GM18520 (cell line): ENCODE data around the gene TEF.

ENCODE experiments used
- ATAC-seq: cut with Tn5 transposase; IDR thresholded peaks from one replicate; pipeline ENCODE4 v1.9.1; 2021; ENCODE audit not compliant: unreplicated experiment

TEF gene, protein sequence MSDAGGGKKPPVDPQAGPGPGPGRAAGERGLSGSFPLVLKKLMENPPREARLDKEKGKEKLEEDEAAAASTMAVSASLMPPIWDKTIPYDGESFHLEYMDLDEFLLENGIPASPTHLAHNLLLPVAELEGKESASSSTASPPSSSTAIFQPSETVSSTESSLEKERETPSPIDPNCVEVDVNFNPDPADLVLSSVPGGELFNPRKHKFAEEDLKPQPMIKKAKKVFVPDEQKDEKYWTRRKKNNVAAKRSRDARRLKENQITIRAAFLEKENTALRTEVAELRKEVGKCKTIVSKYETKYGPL

DNA sequence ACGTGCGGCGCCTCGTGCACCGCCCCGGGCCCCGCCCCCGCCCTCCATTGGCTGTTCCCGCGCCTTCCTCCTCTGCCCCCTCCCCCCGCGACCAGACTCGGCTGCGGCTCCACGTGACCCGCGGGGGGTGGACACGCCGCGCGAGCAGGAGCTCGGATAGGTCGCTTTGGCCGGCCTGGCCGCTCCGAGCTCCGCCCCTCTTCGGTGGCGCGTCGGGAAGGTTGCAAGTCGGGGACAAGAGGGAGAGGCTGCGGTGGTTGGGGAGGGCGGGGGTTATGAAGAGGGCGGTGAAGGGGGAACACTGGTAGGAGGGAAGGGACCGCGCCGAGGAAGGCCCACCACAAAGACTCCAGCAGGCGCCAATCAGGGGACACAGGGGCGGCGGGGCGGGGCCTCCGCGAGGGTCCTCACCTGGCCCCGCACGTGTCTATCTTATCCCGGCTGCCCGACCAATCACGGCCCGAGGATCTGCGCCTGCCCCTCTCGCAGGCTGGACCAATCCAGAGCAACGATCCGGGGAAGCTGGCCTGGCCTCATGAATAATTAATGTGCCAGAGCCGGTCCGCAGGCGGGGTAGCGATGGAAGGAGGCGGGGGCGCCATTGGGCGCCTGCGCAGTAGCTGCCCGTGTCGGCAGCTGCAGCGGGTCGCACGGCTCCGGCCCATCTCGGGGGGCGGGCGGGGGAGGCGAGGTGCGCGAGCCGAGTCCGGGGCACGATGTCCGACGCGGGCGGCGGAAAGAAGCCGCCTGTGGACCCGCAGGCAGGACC lies at the start of gene TEF:
TSS of gene TEF (plus strand) at position 614 of the 769 bp plus-strand sequence. CDS start at position 717, 103 bp downstream.
- ATAC-seq, result peak; percentile 83

DNA sequence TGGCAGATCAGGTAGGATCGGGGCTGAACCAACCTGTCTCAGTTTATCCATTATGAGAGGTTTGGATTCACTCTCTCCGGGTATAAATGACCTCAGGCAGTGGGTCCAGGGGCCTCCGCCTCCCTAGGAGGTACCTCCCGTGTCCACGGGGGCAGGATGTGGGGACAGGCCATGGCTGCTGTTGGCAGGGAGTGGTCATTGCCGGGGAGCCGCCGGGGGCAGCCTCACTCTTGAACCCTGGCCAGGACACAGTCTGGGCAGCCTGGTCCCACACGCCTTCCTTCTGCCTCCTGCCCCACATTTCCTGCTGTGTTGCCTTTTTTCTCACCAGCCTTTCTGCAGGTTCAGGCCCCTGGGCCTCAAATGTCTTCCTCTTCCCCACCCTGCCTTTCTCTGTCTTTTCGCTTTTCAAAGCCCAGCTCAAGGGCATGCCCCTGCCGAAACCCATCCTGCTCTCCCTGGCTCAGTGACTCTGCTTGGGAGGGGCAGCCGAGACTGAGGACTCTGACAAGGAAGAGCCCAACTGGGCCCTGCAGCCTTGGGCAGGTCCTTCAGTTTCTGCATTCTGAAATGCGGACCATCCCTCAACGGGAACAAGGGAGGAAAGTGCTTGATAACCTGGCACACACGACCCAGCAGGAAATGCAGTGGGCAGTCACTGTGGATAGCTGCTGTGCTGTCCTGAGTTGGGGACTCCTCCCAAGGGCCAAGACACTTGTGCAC lies 49.4 kb upstream of the TEF start:
- no peak for ATAC-seq

DNA sequence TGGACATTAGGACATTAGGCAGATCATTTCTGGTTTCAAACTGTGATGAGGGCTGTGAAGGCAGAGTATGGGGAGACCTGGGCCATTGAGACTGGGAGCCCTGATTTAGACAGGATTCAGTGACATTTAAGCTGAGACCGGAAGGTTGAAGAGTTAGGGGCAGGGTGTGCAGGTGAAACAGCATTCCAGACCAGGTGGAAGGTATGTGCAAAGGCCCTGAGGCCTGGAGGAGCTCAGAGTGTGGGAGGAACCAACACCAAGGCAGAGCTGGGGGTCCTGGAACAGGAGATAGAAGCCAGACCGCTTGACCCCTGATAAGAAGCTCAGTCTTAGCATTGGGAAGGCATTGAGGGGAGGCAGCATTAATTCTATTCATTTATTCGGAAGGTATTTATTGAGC lies 47.9 kb upstream of the TEF start:
- no peak for ATAC-seq

DNA sequence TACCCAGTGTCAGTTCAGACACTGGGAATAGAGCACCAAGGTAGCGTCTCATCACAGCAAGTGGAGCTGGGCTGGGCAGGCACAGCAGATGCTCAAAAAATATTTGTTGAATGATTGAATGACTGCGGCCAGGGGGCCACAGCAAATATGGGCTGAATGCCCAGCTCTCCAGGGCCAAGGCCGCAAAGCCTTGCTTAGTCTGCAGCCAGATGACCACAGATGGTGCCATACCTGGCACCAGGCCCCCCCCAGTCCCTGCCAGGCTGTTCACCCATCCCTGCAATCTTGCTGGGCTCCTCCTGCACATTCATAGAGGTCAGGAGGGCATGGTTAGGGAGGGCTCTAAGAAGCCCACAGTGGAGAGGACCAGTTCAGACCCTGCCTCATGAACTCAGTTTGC lies 47.5 kb upstream of the TEF start:
- ATAC-seq, result no peak

DNA sequence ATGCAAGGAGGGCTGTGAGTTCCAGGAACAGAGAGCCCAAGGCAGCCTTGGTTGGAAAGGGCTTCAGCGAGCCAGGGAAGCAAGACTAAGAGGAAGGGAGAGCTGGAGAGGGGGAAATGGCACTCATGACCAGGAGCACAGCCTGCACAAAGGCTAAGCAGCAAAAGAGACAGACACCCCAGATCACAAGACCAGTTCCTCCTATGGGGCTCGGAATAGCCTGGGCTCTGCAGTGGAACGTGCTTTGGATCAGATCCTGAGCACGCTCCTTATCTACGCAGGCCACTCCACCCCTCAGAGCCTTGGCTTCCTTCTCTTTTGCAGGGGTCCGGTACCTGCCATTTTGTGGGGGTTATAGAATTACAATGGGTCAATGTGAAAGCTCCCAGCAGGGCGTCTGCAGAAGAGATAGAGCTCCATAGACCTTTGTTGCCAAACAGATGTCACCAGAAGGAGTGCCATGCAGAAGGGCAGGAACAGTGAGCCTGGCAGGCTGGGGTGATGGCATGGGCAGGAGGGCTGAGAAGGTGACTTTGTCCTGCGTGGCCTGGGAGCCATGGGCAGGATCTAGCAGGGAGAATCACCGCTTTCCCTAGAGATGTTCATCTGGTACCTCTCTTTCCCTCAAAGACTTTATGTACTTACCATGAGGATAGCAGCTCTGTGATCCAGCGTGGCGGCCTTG lies 46.6 kb upstream of the TEF start:
- ATAC-seq, result no peak

DNA sequence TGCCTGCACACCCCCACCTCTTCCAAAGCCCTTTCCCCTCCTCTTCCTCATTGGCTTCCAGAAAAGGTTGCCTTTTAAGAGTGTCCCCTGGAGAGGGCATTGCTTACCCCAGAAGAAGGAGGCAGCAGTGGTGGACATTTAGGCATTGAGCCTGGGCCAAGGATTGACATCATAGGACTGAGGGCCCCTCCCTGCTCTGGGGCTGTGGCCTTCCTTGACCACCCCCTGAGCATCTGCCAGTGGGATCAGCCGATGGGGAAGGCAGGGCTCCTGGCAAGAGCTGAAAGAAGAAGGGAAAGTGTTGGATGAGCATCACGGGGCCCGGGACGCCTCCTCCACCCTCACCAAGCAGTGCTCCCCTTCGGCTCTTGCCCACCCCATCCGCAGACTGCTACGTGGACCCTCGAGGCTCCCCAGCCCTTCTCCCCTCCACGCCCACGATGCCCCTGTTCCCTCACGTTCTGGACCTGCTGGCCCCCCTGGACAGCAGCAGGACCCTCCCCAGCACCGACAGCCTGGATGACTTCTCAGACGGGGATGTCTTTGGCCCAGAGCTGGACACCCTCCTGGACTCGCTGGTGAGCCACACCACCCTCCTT lies 43.0 kb upstream of the TEF start:
- no peak for ATAC-seq

DNA sequence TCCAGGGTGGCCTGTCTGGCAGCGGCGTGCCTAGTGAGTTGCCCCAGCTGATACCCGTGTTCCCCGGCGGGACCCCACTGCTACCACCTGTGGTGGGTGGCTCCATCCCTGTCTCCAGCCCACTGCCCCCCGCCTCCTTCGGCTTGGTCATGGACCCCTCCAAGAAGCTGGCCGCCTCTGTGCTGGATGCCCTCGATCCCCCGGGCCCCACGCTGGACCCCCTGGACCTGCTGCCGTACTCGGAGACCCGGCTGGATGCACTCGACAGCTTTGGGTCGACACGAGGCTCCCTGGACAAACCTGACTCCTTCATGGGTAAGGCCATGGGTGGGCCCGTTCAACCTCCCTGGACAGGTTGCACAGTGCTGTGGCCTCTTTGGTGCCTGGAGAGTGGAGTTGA lies 41.9 kb upstream of the TEF start:
- ATAC-seq, result no peak

DNA sequence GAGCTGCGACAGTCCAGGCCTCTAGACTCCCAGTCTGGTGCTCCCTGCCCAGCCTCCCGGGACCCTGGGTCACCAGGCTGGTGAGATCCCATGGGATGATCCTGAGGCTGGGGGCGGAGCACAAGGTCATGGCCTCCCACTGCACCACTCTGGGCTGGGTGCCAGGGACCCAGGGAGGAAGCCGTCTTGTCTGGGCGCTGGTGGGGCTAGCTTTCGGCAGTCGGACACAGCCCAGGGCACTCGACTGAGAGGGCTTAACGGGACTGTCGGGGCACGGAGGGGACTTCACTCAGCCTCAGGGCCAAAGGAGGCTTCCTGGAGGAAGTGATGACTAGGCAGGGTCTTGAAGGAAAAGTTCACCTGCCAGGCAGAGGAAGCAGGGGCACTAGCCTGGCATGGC lies 41.4 kb upstream of the TEF start:
- no peak for ATAC-seq

DNA sequence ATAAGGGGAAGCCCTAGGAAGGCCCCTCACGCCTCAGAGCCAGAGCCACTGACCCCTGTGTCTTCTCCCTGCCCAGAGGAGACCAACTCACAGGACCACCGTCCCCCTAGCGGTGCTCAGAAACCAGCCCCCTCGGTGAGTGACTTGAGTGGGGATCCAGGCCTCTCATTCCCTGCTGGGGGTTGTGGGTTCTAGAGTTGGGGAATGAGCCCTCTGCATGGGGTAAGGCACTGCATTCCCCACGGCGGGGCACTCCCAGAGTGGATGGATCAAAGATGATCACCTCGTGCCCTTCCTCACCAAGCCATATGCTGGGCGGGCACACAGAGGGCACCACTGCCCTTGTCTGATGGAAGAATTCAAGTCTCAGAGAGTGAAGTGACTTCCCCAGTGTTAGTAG lies 40.7 kb upstream of the TEF start:
- ATAC-seq, result no peak

DNA sequence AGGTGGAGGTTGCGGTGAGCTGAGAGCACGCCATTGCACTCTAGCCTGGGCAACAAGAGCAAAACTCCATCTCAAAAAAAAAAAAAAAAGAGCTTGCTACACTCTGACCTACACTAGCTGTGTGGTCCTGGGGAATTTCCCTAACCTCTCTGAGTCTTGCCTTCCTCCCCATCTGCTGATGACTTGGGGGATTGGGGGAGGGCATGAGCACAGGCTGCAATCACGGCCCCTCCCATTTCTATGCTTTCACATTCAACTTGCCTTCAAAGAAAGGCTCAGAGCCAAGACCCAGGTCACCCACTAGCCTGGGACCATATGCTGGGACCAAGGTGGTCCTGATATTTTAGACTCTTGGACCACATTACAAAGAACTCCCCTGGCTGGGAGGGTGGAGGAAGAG lies 39.8 kb upstream of the TEF start:
- ATAC-seq, result no peak

DNA sequence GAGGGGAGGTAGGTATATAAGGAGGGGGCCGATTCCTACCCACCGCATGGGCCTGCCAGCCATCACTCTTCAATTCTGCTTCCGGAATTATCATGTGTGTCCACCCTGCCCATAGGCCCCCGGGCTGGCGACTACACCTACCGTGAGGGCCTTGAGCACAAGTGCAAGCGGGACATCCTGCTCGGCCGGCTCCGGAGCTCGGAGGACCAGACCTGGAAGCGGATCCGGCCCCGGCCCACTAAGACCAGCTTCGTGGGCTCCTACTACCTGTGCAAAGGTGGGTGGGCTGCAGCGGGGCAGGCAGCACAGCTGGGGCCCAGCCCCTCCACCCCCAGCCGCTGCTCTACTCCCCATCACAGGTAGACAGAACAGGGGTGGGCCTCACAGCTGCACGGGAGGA lies 38.4 kb upstream of the TEF start:
- no peak for ATAC-seq

DNA sequence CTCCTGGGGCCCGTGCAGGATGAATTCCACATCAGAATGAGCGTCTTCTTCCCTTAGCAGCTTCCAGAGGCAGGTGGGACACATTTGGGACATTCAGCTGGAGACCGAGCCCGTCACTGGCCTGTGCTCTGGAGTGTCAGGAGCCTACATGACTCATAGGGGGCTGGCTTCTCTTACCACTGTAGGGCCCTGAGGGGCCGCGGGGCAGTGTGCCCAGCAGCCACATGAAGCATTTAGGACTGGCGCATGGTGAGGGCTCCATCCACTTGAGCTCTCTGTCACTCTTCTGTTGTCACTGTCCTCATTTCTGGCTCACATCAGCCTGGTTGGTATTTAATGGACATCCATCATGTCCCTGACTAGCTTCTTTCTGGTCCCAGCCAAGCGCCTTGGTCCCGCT lies 38.0 kb upstream of the TEF start:
- no peak for ATAC-seq

DNA sequence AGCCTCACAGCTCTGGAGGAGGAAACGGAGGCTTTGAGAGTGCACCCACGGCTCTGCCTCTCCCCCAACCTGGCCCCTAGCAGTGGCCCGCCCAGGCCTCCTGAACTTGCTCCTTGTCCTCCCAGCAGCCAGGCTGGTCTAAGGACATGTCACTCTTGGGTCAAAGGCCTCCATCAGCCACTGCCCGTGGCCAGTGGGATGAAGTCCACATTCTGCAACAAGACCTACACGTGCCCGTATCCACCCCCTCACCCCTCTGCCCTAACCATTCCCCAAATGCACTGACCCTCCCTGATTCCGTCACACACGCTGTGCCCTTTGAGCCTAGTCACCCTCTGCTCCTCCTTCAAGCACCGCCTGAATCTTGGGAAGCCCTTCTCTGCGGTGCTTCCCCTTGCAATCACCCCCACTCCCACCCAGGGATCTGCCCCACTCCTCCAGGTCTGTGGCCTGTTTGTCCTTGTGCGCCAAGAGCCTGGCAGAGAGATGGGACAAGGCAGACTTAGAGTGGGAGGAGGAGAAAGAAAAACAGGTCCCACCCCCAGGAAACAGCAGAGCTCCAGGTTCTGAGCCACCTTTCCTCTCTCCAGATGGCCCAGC lies 37.5 kb upstream of the TEF start:
- no peak for ATAC-seq

DNA sequence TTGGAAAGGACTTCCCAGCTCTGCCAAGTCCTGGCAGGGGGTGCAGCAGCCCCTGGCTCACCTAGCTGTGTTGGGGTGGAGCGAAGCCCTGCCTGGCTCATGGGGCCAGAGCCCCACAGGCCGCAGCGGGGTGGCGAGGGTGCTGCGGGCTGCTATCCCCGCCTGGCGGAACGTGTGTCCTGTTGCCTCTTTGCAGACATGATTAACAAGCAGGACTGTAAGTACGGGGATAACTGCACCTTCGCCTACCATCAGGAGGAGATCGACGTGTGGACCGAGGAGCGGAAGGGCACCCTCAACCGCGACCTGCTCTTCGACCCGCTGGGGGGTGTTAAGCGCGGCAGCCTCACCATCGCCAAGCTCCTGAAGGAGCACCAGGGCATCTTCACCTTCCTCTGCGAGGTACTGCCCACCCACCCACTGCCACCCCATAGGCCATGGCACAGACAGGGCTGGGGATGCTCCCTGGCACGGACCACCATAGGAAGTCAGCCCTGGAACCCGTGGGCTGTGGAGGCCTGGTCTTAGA lies 35.9 kb upstream of the TEF start:
- no peak for ATAC-seq

DNA sequence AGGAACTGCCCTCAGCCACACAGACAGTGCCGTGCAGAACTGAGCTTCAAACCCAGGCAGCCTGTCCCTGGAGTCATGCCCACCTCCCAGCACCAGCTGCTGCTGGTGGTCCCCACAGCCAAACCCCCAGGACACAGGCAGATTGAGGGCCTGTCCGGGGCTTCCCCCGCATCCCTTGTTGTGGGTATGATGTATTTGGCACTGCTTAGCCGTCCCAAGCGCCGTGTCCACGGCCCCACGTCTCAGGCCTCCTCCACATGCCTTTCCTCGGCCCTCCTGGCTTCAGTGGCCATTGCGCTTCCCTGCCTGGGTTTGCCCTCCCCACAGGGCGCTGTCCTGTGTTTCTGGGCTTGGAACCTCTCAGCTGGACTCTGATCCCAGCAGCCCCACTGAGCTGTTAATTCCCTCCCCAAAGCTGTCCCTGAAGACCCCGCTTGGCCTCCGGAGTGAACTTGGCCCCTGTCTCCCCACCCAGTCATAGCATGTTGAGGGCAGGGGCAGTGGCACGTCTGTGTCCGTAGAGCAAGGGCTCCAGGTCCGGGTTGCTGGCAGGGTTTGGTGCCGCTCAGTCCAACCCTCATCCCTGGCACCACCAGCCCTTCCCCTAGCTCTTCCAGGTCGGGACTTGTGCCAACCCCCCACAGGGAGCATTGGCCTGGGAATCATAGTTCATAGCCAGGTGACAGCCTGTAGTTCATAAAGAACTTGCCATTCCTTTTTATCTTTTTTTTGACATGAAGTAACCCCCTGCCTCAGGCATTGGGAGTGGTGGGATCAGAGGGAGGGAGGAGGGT lies 34.5 kb upstream of the TEF start:
- ATAC-seq, result no peak

DNA sequence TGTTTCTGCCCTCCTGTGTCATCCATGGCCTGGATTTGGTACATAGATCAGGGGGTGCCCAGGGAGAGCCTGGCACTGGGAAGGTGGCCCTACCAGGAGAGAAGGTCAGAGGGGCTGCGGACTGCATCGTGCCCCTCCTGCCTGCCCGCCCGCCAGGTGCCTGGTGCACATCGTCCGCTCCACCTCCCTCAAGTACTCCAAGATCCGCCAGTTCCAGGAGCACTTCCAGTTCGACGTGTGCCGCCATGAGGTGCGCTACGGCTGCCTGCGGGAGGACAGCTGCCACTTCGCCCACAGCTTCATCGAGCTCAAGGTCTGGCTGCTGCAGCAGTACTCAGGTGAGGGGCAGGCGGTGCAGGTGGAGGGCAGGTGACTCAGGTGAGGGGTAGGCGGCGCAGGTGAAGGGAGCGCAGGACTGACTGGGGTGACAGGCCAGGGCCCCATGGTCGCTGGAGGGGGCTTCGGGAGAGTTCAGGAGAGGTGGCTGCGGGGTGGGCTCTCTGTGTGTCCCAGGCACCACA lies 32.7 kb upstream of the TEF start:
- ATAC-seq, result no peak

DNA sequence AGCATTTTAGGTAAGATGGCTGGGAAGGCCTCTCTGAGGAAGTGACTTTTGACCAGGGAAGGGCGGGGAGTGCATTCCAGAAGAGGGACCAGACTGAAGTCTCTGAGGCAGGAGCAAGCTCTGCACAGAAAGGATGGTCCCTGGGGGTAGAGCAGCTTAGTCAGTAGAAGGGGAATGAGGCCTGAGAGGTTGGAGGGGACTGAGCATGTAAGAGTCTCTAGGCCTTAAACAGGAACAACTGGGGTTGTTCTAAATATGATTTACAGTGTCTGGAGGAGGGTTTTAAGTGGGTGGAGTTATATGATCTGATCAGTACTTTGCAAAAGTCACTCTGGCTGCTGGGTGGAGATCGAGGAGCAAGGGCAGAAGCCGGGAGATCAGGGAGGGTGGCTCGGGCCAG lies 31.7 kb upstream of the TEF start:
- no peak for ATAC-seq

DNA sequence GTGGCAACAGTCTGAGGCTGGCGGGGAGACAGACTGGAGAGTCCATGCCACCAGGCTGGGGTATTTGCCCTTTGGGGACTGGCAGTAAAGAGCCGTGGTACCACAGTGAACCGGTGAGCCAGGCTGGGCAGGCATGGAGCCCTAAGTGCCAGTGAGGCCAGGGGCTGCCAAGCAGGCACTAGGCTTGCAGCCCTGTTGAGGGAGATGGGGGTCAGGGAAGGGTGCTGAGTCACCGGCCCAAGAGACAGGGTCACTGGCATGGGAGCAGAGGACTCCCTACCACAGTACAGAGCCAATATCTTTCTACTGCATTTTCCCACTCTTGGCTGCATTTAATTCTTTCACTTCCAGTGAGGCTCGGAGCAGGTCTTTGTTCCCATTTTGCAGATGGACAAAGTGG lies 30.7 kb upstream of the TEF start:
- ATAC-seq, result no peak

DNA sequence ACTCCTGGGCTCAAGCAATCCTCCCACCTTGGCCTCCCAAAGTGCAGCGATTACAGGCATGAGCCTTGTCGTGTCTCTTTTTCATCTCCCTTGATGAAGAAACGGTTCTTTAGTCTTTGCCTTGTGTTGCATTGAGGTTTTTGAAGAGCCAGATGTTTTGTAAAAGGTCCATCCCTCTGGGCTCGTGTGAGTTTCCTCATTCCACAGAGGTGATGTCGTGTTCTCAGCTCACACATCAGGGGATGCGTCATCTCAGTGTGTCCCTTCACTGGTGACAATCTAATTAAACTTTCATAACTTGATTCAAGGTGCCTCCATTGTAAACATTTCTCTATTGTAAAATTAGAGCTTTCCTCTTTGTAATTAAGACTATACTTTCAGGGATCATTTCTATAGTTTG lies 29.7 kb upstream of the TEF start:
- no peak for ATAC-seq
